Parathyroid adenoma (tissue), 2 donors: ENCODE data around the gene FAIM2.

ENCODE experiments used
- H2AFZ ChIP-seq: fragments of 300-600 bp; sonication (generic); one replicate; pipeline ENCODE4 v1.7.0; 2017; ENCODE audit warnings: antibody characterized with exemption, mild to moderate bottlenecking
- H3K27ac ChIP-seq: fragments of 300-600 bp; sonication (generic); one replicate; pipeline ENCODE4 v1.7.0; 2017
- H3K27me3 ChIP-seq: fragments of 300-600 bp; sonication (generic); one replicate; pipeline ENCODE4 v1.7.0; 2017; ENCODE audit warnings: low read length; ENCODE audit not compliant: control insufficient read depth, insufficient read depth
- H3K36me3 ChIP-seq: fragments of 300-600 bp; sonication (generic); one replicate; pipeline ENCODE4 v1.7.0; 2017; ENCODE audit warnings: low read length; ENCODE audit not compliant: control insufficient read depth, insufficient read depth
- H3K4me1 ChIP-seq: fragments of 300-600 bp; sonication (generic); one replicate; pipeline ENCODE4 v1.7.0; 2017; ENCODE audit warnings: control low read depth
- H3K4me2 ChIP-seq: fragments of 300-600 bp; sonication (generic); one replicate; pipeline ENCODE4 v1.7.0; 2017; ENCODE audit warnings: low read length
- H3K4me3 ChIP-seq: fragments of 300-600 bp; sonication (generic); one replicate; pipeline ENCODE4 v1.7.0; 2017; ENCODE audit warnings: low read depth, low read length
- H3K79me2 ChIP-seq: fragments of 300-600 bp; sonication (generic); one replicate; pipeline ENCODE4 v1.7.0; 2017; ENCODE audit warnings: control low read depth
- H3K9ac ChIP-seq: fragments of 300-600 bp; sonication (generic); one replicate; pipeline ENCODE4 v1.7.0; 2017; ENCODE audit warnings: mild to moderate bottlenecking
- H3K9me3 ChIP-seq: fragments of 300-600 bp; sonication (generic); one replicate; pipeline ENCODE4 v1.7.0; 2017; ENCODE audit warnings: low read length; ENCODE audit not compliant: control insufficient read depth
- CTCF ChIP-seq: fragments of 300-600 bp; sonication (generic); IDR thresholded peaks from one replicate; pipeline ENCODE4 v1.7.0; 2017; ENCODE audit warnings: antibody characterized with exemption, mild to moderate bottlenecking
- donor health status: primary hyperparathyroidism.

The FAIM2 gene

DNA sequence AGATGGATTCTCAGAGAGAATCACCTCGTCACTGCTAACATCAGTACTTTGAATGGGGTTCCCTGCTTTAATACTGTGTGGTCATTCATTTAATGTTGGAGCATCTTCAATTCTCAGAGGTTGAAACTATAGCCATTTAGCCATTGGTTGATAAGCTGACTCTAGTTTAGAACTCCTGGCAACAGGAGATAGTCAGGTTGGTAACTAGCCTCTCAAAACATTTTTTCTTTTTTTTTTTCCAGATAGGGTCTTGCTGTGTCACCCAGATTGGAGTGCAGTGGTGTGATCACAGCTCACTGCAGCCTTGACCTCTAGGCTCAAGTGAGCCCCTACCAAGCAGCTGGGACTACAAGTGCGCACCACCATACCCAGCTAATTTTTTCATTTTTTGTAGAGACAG is 72.0 kb downstream of the FAIM2 start:
- no peak overlapping the region for H2AFZ ChIP-seq
- peaks cover under 1% of the 10 kb centered on the region for H3K4me1 ChIP-seq
- no peak overlapping the region for H3K4me2 ChIP-seq
- H3K27me3 ChIP-seq, result no peaks in the 10 kb centered on the region
- no peaks in the 10 kb centered on the region for H3K36me3 ChIP-seq
- H3K79me2 ChIP-seq, result peaks cover 10% of the 10 kb centered on the region
- no peaks in the 10 kb centered on the region for H3K9me3 ChIP-seq
- no peak overlapping the region for H3K4me3 ChIP-seq
- TF ChIP-seq CTCF, result no peak
- H3K27ac ChIP-seq, result no peak overlapping the region
- no peak overlapping the region for H3K9ac ChIP-seq

- Histone ChIP-seq H3K4me3 (peak within 1 kb of the TSS; percentile 88), H3K36me3 (no peaks in the 10 kb centered on the region), H3K79me2 (peaks cover 35% of the 10 kb centered on the region), H3K9ac (peak within 1 kb of the TSS; percentile 55), H3K27ac (peak within 1 kb of the TSS; percentile 82), H3K27me3 (no peaks in the 10 kb centered on the region), H3K9me3 (no peaks in the 10 kb centered on the region), H2AFZ (peak within 1 kb of the TSS; percentile 93), H3K4me1 (peaks cover 5% of the 10 kb centered on the region), H3K4me2 (peak within 1 kb of the TSS; percentile 91)
- no peak for TF ChIP-seq CTCF
Observed at GRCh38 chr12:49828133-49829091, 75.3 kb downstream of the FAIM2 start, which contains the start of gene NCKAP5L. NCKAP5L (minus strand) TSS chr12:49828413; CDS start chr12:49804044, 24,369 bp downstream.

GRCh38 chr12:49827401-49828099 is 76.2 kb downstream of the FAIM2 start:
- Histone ChIP-seq H3K9me3 (no peaks in the 10 kb centered on the region), H3K4me1 (peaks cover 5% of the 10 kb centered on the region), H3K27ac (peak overlapping the region; percentile 82), H3K27me3 (no peaks in the 10 kb centered on the region), H3K36me3 (no peaks in the 10 kb centered on the region), H3K79me2 (peaks cover 43% of the 10 kb centered on the region), H3K9ac (no peak overlapping the region), H3K4me2 (peak overlapping the region; percentile 91), H3K4me3 (peak overlapping the region; percentile 88), H2AFZ (peak overlapping the region; percentile 86)
- no peak for TF ChIP-seq CTCF

- Histone ChIP-seq H2AFZ (peak overlapping the region; percentile 86), H3K79me2 (peaks cover 47% of the 10 kb centered on the region), H3K4me1 (peaks cover 5% of the 10 kb centered on the region), H3K36me3 (no peaks in the 10 kb centered on the region), H3K9ac (no peak overlapping the region), H3K27me3 (no peaks in the 10 kb centered on the region), H3K9me3 (no peaks in the 10 kb centered on the region), H3K4me3 (peak overlapping the region; percentile 88), H3K4me2 (peak overlapping the region; percentile 91), H3K27ac (peak overlapping the region; percentile 82)
- no peak for TF ChIP-seq CTCF
Observed at GRCh38 chr12:49827051-49827400, 76.7 kb downstream of the FAIM2 start.
